CMK (cell line): Measurements from ENCODE around the gene KCNN3.

Experiments
- DNase-seq: peaks from one replicate; pipeline ENCODE4 v3.0.0-alpha.2; 2010; ENCODE audit warnings: low read depth

KCNN3 gene

GRCh38 chr1:154791292-154792166, 78.6 kb downstream of the KCNN3 start:
- no peak for DNase-seq

GRCh38 chr1:154788886-154789285, 81.2 kb downstream of the KCNN3 start:
- no peak for DNase-seq

DNA sequence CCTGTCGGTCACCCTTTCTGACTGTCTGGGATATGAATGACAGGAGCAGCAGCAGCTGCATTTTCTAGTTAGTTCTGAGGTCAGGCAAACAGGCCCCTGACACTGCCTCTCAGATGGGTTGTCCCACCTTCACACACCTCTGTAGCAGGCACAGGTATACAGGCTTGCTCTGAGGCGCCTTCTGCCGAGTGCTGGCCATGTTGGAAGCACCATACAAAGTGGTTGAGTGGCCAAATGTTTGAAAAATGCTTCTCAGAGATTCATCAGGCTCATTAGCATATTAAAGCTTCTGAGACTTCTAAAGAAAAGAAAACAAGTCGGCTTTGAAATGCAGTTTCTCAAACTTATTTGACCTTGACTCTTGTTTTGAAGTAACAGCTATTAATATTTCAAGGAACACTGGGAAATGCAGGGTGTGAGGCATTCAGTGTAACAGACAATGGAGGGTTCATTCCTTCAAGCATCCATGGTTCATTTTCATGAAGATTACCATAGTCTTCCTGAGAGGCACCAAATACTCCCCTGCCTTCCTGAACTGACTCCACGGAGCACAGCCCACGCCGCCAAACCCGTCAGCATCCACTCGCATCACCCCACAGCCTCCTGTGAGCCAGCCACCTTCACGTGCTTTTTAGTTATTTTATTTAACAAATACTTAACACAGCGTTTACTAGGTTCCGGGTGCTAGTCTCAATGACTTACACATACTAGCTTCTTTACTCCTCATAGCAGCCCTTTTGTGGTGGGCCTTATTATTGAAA, 81.8 kb downstream of the KCNN3 start:
- DNase-seq = no peak

DNA sequence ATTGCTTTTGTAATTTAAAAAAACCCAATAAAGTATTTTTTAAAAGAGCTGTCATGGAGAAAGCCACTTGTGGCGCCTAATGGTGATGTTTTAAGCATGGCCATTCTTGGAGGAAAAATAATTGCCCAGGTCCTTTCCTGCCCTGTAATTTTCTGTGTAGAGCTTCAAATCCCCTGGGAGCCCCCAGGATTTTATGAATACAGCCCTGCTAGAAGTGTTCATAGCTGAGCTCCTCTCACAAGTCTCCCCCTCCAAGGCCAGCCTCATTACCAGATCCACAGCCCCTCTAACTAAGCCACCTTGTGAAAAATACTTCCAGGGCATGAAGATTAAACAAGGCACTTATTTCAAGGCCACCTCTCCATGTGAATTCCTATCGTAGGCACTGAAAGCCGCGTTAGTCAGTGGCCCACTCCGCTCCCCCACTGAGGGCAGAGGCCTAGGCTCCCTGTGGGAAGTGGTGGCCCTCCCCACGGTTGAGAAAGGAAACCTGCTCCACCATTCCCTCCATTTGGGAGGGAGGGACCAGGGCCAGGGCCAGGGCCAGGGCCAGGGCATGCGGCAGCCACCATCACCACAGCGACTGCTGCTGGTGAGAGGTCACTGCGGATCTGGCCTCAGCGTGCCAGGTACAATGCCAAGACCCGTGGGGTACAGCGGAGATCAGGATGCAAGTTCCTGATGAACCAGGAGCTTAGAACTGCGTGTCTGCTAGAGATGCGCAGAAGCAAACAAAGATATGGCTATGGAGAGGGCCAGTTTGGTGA, 83.1 kb downstream of the KCNN3 start:
- no peak for DNase-seq

DNA sequence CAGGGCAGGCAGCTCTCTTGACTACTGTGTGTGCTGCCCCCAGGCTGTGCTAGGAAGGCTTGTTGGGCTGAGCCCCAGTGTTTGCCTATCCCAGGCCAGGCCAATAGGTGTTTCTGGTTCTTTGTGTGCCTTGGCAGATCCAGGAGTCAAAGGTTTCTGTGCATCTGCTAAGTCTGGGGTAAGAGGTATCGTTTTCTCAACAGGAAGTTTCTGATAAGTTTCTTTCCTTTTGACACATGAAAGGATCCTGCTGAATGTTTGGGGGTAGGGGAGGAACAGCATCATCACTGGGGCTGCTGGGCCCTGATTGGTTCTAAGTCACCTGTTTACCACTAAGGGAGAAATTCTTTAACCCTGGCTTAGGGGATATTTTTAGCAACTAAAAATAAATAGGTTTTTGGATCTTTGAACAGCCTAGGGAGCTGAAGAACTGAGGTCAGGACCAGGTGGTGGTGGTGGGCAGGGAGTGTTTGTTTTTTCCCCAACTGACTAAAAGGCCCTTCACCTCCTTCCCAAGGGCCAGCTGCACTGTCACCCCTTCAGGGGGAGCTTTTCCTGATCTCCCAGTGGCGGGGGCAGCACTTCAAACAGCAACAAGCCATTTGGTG, 85.1 kb downstream of the KCNN3 start:
- no peak for DNase-seq

DNA sequence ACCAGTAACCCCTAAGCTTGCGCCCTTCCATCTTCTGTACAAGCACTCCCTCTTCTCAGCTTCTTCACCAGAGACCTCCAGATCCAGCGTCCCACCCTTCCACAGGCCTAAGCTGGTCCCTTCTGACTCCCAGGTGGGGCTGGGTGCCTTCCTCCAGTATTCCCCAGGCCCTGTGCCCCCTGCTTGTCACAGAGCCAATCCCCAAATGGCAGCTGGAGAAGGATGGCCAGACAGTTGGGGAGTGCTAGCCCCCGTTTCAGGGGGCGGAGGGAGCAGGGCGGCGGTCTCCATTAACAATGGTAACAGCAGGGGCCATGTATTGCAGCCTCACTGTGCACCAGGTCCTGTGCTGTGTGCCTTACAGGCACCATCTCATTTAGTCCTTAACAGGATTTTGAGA, 85.7 kb downstream of the KCNN3 start:
- no peak for DNase-seq

- no peak for DNase-seq
Observed at GRCh38 chr1:154783976-154784375, 86.1 kb downstream of the KCNN3 start.

- DNase-seq = no peak
Observed at GRCh38 chr1:154780541-154780940, 89.5 kb downstream of the KCNN3 start.

- DNase-seq = no peak
Observed at GRCh38 chr1:154779551-154780189, 90.4 kb downstream of the KCNN3 start.

- DNase-seq = no peak
Observed at GRCh38 chr1:154778944-154779343, 91.1 kb downstream of the KCNN3 start.

GRCh38 chr1:154778275-154778674, 91.8 kb downstream of the KCNN3 start:
- DNase-seq = no peak

DNA sequence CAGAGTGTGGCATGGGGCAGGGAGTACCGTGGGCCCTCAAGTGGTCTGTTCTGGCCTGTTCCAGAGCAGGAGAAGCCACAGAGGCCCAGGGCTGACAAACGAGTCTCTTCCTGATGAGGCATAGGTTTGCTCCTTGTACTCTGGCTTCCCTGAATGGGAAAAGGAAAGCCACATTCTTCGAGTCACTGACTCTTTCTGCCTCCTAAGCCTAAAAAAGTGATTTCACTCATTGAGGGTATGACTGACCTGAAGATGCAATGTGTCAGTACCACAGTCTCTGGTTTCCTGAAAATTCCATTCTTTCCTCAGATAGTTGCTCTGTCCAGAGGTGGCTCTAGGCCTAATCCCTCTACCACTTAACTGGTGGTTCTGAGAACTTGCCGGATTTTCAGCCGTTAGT, 92.3 kb downstream of the KCNN3 start:
- DNase-seq = no peak

GRCh38 chr1:154777154-154777553, 92.9 kb downstream of the KCNN3 start:
- no peak for DNase-seq

GRCh38 chr1:154775621-154776605, 94.2 kb downstream of the KCNN3 start:
- DNase-seq = no peak

GRCh38 chr1:154774175-154774855, 95.8 kb downstream of the KCNN3 start:
- no peak for DNase-seq

- no peak for DNase-seq
Observed at GRCh38 chr1:154773551-154773950, 96.5 kb downstream of the KCNN3 start.

DNA sequence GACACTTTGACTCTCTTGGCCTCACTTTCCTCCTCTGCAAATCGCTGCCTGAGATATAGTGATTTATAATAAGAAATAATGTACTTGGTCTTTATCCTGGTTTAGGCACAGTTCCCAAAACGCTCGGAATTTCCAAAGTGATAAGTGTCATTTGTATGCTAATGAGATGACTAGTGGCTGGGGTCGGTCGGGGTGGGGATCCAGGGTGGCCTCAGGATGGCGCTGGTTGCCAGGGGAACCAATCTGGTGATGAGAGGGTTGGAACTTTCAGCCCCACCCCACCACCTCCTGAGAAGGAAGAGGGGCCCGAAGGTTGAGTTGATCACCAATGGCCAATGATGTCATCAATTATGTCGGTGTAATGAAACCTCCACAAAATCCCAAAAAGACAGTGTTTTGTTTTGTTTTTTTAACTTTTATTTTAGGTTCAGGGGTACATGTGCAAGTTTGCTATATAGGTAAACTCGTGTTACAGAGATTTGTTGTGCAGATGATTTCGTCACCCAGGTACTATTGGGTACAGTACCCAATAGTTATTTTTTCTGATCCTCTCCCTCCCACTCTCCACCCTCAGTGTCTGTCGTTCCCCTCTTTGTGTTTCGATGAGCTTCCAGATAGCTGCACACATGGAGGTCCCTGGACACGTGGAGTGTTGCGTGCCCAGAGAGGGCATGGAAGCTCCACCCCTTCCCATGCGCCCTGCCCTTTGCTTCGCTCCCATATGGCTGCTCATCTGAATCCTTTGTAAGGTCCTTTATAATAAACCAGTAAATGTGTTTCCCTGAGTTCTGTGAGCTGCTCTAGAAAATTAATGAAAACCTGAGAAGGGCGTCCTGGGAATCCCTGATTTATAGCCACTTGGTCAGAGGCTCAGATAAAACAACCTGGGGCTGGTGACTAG, 97.2 kb downstream of the KCNN3 start:
- no peak for DNase-seq

DNA sequence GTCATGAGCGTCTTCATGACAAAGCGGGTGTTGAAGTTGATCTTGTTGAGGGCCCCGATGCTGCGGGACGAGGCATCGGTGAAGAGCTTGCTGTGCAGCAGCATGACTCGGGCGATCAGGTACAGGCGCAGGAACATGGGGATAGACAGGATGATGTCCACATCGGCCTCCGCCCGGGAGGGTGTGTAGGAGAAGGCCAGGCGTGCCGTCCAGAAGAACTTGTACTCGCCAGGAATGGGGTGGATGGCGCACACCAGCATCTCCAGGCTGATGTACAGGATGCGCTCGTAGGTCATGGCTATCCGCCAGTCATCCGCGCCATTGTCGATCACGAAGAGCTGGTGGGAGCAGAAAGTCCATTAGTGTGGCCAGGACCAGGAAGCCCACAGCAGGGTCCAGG, 98.0 kb downstream of the KCNN3 start:
- DNase-seq = no peak
